HG03175 (cell line): ENCODE measurements around the gene PCGF3.
A peak's percentile ranks its signal among the peaks of the same experiment; 100 is the strongest.

Experiments
- ATAC-seq: cut with Tn5 transposase; IDR thresholded peaks from one replicate; pipeline ENCODE4 v1.9.1; 2021; ENCODE audit warnings: mild to moderate bottlenecking, moderate library complexity; ENCODE audit not compliant: unreplicated experiment

The PCGF3 gene, protein sequence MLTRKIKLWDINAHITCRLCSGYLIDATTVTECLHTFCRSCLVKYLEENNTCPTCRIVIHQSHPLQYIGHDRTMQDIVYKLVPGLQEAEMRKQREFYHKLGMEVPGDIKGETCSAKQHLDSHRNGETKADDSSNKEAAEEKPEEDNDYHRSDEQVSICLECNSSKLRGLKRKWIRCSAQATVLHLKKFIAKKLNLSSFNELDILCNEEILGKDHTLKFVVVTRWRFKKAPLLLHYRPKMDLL

GRCh38 chr4:705278-706082 is at the start of gene PCGF3:
PCGF3 (plus strand) TSS chr4:705832; CDS start chr4:733681, 27,849 bp downstream.
- peak; percentile 91 for ATAC-seq

GRCh38 chr4:656436-657337 is 48.9 kb upstream of the PCGF3 start:
- ATAC-seq = no peak

DNA sequence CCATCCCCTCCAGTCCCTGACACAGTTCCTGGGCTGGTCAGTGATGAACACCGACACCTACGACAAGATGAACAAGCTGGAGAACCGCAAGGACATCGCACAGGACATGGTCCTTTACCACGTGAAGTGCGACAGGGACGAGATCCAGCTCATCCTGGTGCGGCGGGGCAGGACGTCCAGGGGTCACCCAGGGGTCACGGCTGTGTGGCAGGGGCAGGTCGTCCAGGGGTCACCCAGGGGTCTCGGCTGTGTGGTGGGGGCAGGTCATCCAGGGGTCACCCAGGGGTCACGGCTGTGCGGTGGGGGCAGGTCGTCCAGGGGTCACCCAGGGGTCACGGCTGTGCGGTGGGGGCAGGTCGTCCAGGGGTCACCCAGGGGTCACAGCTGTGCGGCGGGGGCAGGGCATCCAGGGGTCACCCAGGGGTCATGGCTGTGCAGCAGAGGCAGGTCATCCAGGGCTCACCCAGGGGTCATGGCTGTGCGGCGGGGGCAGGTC is 48.2 kb upstream of the PCGF3 start:
- no peak for ATAC-seq

GRCh38 chr4:657834-658667 is 47.6 kb upstream of the PCGF3 start:
- no peak for ATAC-seq

DNA sequence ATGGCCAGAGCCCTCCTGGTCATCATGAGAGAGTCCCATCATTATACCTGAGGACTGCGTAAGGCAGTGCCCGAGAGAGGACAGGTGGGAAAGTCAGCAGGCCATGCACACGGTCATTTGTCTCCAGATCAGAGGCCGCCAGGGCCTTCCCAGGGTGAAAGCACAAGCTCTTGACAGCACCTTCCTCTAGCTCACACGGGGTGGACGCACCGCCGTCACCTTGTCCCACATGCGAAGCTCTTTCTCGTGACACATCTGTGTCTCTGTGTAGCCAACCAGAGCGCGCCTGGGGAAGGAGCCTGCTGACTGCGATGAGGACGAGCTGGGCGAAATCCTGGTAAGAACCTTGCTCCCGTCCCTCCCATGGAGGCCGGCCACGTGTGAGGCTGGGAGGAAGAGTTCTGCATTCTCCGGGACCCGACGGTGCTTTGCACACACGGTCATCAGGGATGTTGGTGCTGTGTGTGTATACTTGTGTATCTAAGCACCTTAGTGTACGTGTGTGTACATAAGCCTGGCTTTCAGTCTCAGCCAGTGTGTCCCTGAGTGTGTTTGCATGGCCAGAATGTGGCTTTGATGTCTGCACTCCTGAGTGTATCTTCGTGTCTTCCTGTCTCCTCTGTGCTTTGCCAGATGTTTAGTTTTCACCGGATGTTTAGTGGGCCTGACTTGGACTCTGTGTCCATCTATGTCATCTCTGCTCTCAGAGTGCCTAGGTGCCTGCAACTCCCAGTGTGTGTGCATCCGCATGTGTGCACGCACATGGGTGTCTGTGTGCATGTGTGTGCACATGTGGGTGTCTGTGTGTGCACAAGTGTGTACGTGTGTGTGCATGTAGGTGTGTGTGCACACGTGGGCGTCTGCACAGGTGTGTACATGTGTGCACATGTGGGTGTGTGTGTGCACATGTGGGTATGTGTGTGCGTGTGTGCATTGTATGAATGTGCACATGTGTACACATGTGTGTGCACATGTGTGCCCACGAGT is 46.7 kb upstream of the PCGF3 start:
- no peak for ATAC-seq

DNA sequence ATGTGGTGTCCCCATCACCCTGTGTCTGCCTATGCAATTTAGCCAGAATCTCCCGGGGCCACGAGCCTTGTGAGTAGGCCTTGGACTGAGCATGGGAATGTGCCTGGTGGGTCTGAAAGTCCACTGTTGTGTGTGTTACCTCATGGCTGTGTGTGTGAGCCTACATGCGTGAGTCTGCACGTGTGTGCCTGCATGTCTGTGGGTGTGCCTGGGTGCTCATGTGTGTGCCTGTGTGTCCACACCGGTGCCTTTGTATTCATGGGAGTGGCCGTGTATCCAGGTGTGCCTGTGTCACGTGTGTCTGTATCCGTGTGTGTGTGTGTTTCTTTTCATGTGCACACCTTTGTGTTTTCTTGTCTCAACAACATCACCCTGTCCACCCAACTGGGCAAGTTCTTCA is 45.8 kb upstream of the PCGF3 start:
- ATAC-seq = no peak

- no peak for ATAC-seq
These were observed 45.2 kb upstream of the PCGF3 start for GRCh38 chr4:660401-660800.

- no peak for ATAC-seq
These were observed 44.4 kb upstream of the PCGF3 start for GRCh38 chr4:661231-661630.

GRCh38 chr4:661881-662761 is 43.5 kb upstream of the PCGF3 start:
- ATAC-seq = no peak

DNA sequence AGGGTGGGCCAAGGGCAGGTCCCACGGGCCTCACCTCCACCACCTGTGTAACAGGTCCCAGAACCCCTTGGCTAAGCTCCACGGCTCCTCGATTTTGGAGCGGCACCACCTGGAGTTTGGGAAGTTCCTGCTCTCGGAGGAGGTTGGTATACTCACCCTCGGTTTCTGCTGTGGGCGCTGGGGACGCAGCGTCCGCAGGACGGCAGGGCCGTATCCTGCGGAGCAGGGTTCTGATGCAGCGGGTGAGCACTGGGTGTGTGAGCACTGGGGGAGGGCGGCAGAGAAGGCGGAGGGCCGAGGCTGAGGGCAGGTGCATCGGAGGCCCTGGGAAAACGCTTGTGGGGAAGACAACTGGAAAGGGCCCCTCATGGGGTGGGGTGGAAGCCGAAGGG is 42.6 kb upstream of the PCGF3 start:
- ATAC-seq = no peak

DNA sequence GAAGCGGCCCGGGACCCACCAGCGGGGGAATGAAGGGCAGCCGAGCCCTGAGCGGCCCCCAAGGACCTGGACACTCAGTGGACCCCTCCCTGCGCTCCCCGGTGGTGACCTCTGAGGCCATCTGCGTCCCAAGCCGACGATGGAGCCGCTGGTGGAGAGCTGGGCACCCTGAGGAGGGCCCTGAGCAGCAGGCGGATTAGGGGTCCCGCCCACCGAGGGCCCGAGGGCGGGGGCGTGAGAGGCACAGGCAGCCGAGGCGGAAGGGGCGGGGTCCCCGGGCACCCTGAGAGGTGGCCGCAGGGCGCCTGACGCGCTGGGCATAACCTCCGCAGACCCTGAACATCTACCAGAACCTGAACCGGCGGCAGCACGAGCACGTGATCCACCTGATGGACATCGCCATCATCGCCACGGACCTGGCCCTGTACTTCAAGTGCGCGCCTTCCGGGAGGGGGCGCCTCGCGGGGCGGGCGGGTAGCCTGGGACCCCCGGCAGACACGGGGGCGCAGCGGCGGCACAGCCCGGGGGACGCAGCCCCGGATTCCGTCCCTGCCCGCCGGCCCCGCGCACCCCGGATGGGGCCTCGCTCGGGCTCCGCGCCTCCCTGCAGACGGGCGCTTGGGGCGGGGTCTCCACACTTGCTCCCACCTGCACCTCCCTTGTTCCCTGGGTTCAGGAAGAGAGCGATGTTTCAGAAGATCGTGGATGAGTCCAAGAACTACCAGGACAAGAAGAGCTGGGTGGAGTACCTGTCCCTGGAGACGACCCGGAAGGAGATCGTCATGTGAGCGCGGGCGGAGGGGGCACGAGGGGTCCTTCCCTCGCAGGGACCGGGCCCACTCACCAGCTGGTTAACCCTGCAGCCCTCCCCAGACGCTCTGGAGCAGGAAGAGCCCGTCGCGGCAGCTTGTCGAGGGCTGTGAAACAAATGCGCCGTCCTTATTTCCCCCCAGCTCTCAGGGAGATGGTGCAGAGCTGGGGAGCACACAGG is 41.9 kb upstream of the PCGF3 start:
- ATAC-seq = peak; percentile 84

- ATAC-seq = no peak
These were observed 40.9 kb upstream of the PCGF3 start for GRCh38 chr4:664713-665231.

DNA sequence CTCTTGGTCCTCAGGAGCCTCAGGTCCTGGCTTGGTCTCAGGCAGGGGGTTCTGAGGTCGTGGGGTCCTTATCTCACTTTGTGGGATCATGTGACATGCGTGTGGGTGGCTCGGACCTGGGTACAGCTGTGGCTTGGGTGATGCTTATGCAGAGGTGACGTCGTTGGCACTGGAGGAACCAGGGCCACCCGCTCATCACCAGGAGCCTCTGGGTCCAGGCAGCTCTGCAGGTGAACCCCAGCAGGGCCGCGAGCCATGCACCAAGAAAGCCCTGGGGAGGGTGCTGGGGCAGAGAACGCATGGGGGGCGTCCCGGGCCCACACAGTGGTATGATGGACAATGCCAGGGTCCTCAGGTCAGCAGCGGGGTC is 40.3 kb upstream of the PCGF3 start:
- no peak for ATAC-seq

- no peak for ATAC-seq
These were observed 39.7 kb upstream of the PCGF3 start for GRCh38 chr4:665751-666435.

GRCh38 chr4:666436-666810 is 39.2 kb upstream of the PCGF3 start:
- ATAC-seq = no peak

DNA sequence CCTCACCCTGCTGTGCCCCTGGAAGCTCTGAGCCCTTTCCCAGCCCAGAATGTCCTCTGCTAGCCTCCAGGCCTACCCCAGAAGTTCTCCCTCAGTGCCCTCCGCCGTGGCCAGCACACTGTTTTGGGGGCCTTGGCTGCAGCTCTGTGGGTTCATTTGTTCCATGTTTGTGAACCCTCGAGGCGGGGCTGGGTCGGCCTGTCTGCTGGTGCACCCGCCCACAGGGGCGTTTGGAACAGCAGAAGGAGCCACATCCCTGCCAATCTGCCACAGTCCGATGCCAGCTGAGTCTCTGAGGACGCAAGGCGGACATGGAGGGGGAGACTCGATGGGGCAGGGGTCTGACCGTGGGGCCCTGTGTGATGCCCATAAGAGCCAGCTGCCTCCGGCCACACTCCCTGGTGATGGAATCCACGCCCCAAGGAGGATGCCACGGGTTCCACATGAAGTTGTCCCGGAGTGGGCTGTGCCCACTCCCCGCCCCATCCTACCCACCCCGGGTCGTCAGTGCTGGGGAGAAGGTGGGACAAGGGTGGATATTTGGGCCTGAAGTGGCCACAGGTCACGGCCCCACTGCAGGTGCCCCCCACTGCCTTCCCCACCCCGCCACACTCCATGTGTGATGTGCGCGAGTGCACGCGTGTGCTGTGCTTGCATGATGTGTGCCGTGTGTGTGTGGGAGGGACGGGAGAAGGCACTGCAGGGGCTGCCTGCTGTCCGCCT is 38.6 kb upstream of the PCGF3 start:
- no peak for ATAC-seq
